Gastroesophageal sphincter (tissue), 3 donors: ENCODE measurements around the gene MAP6.

Source experiments
- EP300 ChIP-seq: sonication (generic); formaldehyde crosslinking; IDR thresholded peaks from one replicate; pipeline ENCODE4 v1.6.1; 2017; ENCODE audit warnings: antibody characterized with exemption, mild to moderate bottlenecking
- POLR2A ChIP-seq, 2 donors: fragments of 450-650 bp; IDR thresholded peaks; one replicate each; pipeline ENCODE4 v1.6.1; 2017; ENCODE audit warnings: antibody characterized with exemption in 2 of 2, mild to moderate bottlenecking in 2 of 2, moderate library complexity in 1 of 2
- TF ChIP-seq, protein P1 (sequence below), 4 experiments: fragments of 200-600 bp in 2 of 4; fragments of 450-650 bp in 2 of 4; sonication (generic) in 1 of 4; IDR thresholded peaks; one replicate each; pipeline ENCODE4 v1.5.1; 2017 to 2019; ENCODE audit warnings: antibody characterized with exemption in 4 of 4, mild to moderate bottlenecking in 2 of 4, moderate library complexity in 2 of 4

DNA sequence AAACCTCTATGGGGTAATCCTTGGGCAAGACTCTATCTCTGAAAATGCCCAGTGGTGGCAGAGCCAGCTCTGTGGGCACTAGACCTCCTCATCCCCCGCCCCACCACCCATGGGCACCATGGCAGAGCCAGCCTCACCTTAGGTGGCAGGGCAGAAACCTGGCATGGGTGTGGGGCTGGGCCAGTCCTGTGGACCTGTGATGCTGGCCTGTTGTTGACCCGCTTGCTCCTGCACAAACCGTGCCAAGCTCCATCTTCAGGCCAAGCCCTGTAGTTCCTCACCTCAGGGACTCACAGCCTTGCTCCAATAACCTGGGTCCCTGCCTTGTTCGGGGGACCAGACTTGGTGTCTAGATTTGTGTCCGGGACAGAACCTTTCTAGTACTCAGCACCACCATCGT, 115.7 kb downstream of the MAP6 start:
- TF ChIP-seq, protein P1, sequence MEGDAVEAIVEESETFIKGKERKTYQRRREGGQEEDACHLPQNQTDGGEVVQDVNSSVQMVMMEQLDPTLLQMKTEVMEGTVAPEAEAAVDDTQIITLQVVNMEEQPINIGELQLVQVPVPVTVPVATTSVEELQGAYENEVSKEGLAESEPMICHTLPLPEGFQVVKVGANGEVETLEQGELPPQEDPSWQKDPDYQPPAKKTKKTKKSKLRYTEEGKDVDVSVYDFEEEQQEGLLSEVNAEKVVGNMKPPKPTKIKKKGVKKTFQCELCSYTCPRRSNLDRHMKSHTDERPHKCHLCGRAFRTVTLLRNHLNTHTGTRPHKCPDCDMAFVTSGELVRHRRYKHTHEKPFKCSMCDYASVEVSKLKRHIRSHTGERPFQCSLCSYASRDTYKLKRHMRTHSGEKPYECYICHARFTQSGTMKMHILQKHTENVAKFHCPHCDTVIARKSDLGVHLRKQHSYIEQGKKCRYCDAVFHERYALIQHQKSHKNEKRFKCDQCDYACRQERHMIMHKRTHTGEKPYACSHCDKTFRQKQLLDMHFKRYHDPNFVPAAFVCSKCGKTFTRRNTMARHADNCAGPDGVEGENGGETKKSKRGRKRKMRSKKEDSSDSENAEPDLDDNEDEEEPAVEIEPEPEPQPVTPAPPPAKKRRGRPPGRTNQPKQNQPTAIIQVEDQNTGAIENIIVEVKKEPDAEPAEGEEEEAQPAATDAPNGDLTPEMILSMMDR (IDR thresholded peaks at IDR 0.05) = no peak
- TF ChIP-seq POLR2A (IDR thresholded peaks at IDR 0.05) (no peak), EP300 (no peak)
